ENCODE measurements around the gene CHMP4B. TPM values are rescaled to one million over a fixed set of nuclear protein-coding genes. Genes with fewer than 3 reads are reported as not detected.

The CHMP4B gene
- polyA plus RNA-seq, 2 of the 4 experiments (the other 2 are of a cell fraction) = 81.3 to 104 TPM

- 88% methylated on average over 15 of the region's 15 CpGs for WGBS (ENCODE audit: missing lambda C conversion rate)
- TF ChIP-seq KDM5A (IDR thresholded peaks at IDR 0.05) (no peak), CEBPB (IDR thresholded peaks at IDR 0.05) (no peak), SREBF2 (IDR thresholded peaks at IDR 0.05) (no peak), NPAS2 (CRISPR knock-in tag; IDR thresholded peaks at IDR 0.05; ENCODE audit: borderline replicate concordance) (no peak), CBX8 (IDR thresholded peaks at IDR 0.05) (no peak), HEYL (CRISPR knock-in tag; IDR thresholded peaks at IDR 0.05) (no peak), RNF2 (IDR thresholded peaks at IDR 0.05; ENCODE audit: borderline replicate concordance, low read depth) (no peak), BHLHE40 (IDR thresholded peaks at IDR 0.05; ENCODE audit: low read depth, low read length) (no peak), RARB (CRISPR knock-in tag; IDR thresholded peaks at IDR 0.05) (no peak), POLR2AphosphoS2 (conservative IDR thresholded peaks at IDR 0.05; ENCODE audit: low read length) (no peak), HOXB13 (CRISPR knock-in tag; IDR thresholded peaks at IDR 0.05; ENCODE audit: low read depth) (no peak), KDM1A (IDR thresholded peaks at IDR 0.05; ENCODE audit: low read depth) (no peak), FOSL2 (IDR thresholded peaks at IDR 0.05) (no peak), FOSL2 (CRISPR knock-in tag; IDR thresholded peaks at IDR 0.05) (no peak), NR3C1 (IDR thresholded peaks at IDR 0.05) (no peak), CHD4 (IDR thresholded peaks at IDR 0.05; ENCODE audit: borderline replicate concordance) (no peak), HOXA7 (CRISPR knock-in tag; IDR thresholded peaks at IDR 0.05) (no peak)
- TF ChIP-seq, protein P1, sequence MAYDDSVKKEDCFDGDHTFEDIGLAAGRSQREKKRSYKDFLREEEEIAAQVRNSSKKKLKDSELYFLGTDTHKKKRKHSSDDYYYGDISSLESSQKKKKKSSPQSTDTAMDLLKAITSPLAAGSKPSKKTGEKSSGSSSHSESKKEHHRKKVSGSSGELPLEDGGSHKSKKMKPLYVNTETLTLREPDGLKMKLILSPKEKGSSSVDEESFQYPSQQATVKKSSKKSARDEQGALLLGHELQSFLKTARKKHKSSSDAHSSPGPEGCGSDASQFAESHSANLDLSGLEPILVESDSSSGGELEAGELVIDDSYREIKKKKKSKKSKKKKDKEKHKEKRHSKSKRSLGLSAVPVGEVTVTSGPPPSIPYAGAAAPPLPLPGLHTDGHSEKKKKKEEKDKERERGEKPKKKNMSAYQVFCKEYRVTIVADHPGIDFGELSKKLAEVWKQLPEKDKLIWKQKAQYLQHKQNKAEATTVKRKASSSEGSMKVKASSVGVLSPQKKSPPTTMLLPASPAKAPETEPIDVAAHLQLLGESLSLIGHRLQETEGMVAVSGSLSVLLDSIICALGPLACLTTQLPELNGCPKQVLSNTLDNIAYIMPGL (CRISPR knock-in tag; IDR thresholded peaks at IDR 0.05; ENCODE audit: borderline replicate concordance) = no peak
- TF ChIP-seq, protein P2, sequence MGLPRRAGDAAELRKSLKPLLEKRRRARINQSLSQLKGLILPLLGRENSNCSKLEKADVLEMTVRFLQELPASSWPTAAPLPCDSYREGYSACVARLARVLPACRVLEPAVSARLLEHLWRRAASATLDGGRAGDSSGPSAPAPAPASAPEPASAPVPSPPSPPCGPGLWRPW (IDR thresholded peaks at IDR 0.05) = no peak
- TF ChIP-seq, protein P3, sequence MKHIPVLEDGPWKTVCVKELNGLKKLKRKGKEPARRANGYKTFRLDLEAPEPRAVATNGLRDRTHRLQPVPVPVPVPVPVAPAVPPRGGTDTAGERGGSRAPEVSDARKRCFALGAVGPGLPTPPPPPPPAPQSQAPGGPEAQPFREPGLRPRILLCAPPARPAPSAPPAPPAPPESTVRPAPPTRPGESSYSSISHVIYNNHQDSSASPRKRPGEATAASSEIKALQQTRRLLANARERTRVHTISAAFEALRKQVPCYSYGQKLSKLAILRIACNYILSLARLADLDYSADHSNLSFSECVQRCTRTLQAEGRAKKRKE (CRISPR knock-in tag; IDR thresholded peaks at IDR 0.05; ENCODE audit: low read depth) = no peak
- Histone ChIP-seq H3K4me1 (peaks cover 9% of the 10 kb centered on the region), H3K9me3 (no peaks in the 10 kb centered on the region), H3K4me2 (no peak overlapping the region), H3K4me3 (no peak overlapping the region), H3K27ac (no peak overlapping the region)
- ChIA-PET POLR2A (no interaction called here), CTCF (interaction anchor here (0.8 to 3.3 kb wide), 4 partner anchors 13 to 205 kb away, joined by 3 to 33 read pairs (median 5); no protein-coding TSS in a partner anchor)
- no peak for FAIRE-seq
- ATAC-seq = no peak
- DNase-seq (ENCODE audit: low read depth in 1 of 2, low spot score in 1 of 2) = no peak
Measured at GRCh38 chr20:33864324-33864963, 53.3 kb downstream of the CHMP4B start.

GRCh38 chr20:33865761-33866370 lies 54.7 kb downstream of the CHMP4B start:
- FAIRE-seq = no peak
- no peaks in the 10 kb centered on the region for H3K9me3 ChIP-seq
- no peak overlapping the region for H3K4me2 ChIP-seq
- ChIA-PET CTCF (interaction anchor here (0.6 to 1.2 kb wide), 5 partner anchors 9 to 264 kb away, joined by 3 read pairs; no protein-coding TSS in a partner anchor), POLR2A (no interaction called here)
- H3K4me3 ChIP-seq = no peak overlapping the region
- ATAC-seq = no peak
- TF ChIP-seq FOXS1 (CRISPR knock-in tag; IDR thresholded peaks at IDR 0.05) (no peak), HEYL (CRISPR knock-in tag; IDR thresholded peaks at IDR 0.05) (no peak)
- no peak for DNase-seq (ENCODE audit: low read depth in 1 of 2, low spot score in 1 of 2)
- no peak overlapping the region for H3K27ac ChIP-seq
- H3K4me1 ChIP-seq = peaks cover 6% of the 10 kb centered on the region; the same call in 1 of the 3 replicates
- 76% methylated on average over 12 of the region's 13 CpGs for WGBS (ENCODE audit: missing lambda C conversion rate)
